DND-41 (cell line): Measurements from ENCODE around the gene VWA2.

Experiments
- EZH2 ChIP-seq: IDR thresholded peaks from 3 replicates; pipeline ENCODE4 v1.6.1; 2012; ENCODE audit warnings: borderline replicate concordance, low read depth, mild to moderate bottlenecking, moderate library complexity, low read length, inconsistent platforms; ENCODE audit not compliant: severe bottlenecking
- TF ChIP-seq, protein P1 (sequence below): IDR thresholded peaks from 2 replicates; pipeline ENCODE4 v1.5.1; 2012; ENCODE audit warnings: borderline replicate concordance, low read length, moderate library complexity, mild to moderate bottlenecking; ENCODE audit not compliant: poor library complexity, severe bottlenecking; ENCODE audit errors: extremely low read depth

DNA sequence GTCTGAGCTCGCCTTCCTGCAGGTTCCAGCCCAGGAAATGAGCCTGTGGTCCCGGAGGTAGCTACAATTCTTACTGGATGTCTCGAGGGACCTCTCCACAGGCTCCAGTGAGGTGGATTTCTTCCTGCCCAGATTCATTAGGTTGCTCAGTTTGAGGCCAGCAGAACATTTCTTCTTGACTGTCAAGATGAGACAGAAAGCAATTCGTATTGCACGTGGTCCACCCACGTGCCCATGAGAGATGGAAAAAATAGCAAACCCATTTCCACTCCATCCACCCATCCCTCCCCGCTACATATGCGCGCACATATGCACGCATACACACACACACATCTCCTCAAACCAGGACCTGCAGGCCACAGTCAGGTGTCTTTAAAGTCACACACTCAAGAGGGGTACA is 68.7 kb downstream of the VWA2 start:
- no peak for TF ChIP-seq EZH2
- TF ChIP-seq, protein P1, sequence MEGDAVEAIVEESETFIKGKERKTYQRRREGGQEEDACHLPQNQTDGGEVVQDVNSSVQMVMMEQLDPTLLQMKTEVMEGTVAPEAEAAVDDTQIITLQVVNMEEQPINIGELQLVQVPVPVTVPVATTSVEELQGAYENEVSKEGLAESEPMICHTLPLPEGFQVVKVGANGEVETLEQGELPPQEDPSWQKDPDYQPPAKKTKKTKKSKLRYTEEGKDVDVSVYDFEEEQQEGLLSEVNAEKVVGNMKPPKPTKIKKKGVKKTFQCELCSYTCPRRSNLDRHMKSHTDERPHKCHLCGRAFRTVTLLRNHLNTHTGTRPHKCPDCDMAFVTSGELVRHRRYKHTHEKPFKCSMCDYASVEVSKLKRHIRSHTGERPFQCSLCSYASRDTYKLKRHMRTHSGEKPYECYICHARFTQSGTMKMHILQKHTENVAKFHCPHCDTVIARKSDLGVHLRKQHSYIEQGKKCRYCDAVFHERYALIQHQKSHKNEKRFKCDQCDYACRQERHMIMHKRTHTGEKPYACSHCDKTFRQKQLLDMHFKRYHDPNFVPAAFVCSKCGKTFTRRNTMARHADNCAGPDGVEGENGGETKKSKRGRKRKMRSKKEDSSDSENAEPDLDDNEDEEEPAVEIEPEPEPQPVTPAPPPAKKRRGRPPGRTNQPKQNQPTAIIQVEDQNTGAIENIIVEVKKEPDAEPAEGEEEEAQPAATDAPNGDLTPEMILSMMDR: no peak
